Gastrocnemius medialis (tissue), 4 donors: ENCODE results near the gene INTS7. TPM values are rescaled to one million over a fixed set of nuclear protein-coding genes. Genes with fewer than 3 reads are reported as not detected.

ENCODE experiments used
- ATAC-seq, 2 donors: fragments of 150-250 bp; one replicate each; pipeline ENCODE4 v1.9.1; 2016
- DNase-seq, 2 donors: peaks; one replicate each; pipeline ENCODE4 v3.0.0-alpha.2; 2019
- H3K27ac ChIP-seq, 4 donors: fragments of 200-600 bp; sonication (generic); 1 replicate in 1 of 4; 2 replicates in 3 of 4; pipeline ENCODE4 v1.5.1; 2016 to 2018; ENCODE audit warnings: mild to moderate bottlenecking in 2 of 4, moderate library complexity in 1 of 4
- H3K27me3 ChIP-seq, 3 donors: fragments of 200-600 bp; sonication (generic) in 2 of 3; 1 replicate in 1 of 3; 2 replicates in 2 of 3; pipeline versions ENCODE4 v1.5.1 to v1.6.0; 2016 to 2019; ENCODE audit warnings: mild to moderate bottlenecking in 1 of 3, moderate library complexity in 1 of 3
- H3K36me3 ChIP-seq, 2 donors: fragments of 200-600 bp; sonication (generic) in 1 of 2; one replicate each; pipeline ENCODE4 v1.5.1; 2017 to 2018
- H3K4me1 ChIP-seq, 2 donors: fragments of 200-600 bp; sonication (generic) in 1 of 2; one replicate each; pipeline ENCODE4 v1.5.1; 2016 to 2017; ENCODE audit warnings: mild to moderate bottlenecking in 2 of 2
- H3K4me3 ChIP-seq, 4 donors: fragments of 200-600 bp; sonication (generic) in 3 of 4; 1 replicate in 1 of 4; 2 replicates in 3 of 4; pipeline ENCODE4 v1.5.1; 2016 to 2019; ENCODE audit warnings: mild to moderate bottlenecking in 2 of 4
- H3K9me3 ChIP-seq, 3 donors: fragments of 200-600 bp; sonication (generic) in 2 of 3; 1 replicate in 1 of 3; 2 replicates in 2 of 3; pipeline ENCODE4 v1.5.1; 2016 to 2019
- CTCF ChIP-seq, 5 experiments: fragments of 450-650 bp in 3 of 5; fragments of 200-600 bp in 2 of 5; sonication (generic) in 2 of 5; IDR thresholded peaks in 4 of 5; conservative IDR thresholded peaks in 1 of 5; 1 replicate in 4 of 5; 2 replicates in 1 of 5; pipeline ENCODE4 v1.5.1; 2016 to 2019; ENCODE audit warnings: antibody characterized with exemption in 5 of 5, mild to moderate bottlenecking in 3 of 5, moderate library complexity in 3 of 5
- POLR2A ChIP-seq, 2 donors: fragments of 450-650 bp; IDR thresholded peaks; one replicate each; pipeline ENCODE4 v1.6.1; 2017; ENCODE audit warnings: antibody characterized with exemption in 2 of 2, mild to moderate bottlenecking in 2 of 2, moderate library complexity in 2 of 2
- in situ Hi-C, 4 donors: fragments of 200-750 bp; cut with MboI; loops; one replicate each; pipeline versions ENCODE4 v1.15.0 to v1.8.0; 2017; ENCODE audit warnings: low sequenced_read_pairs in 4 of 4
- intact Hi-C: fragments of 100-400 bp; cut with DNase I; formaldehyde crosslinking; loops from one replicate; pipeline ENCODE4 v1.15.1; 2023; ENCODE audit warnings: low total_unique reads
- total RNA-seq, 4 donors: library from RNA; depleted of rRNA; stranded (reverse); fragments of >200 nt; gene quantifications; one replicate each; pipeline versions ENCODE4 v1.1.0 to v1.2.3, GENCODE V29; 2016

INTS7 gene
- total RNA-seq, 4 donors from 2014 or later = 4.0 to 8.0 (median 6.6) TPM

- Histone ChIP-seq H3K27ac (no peak overlapping the region), H3K4me3 (no peak overlapping the region), H3K36me3 (no peaks in the 10 kb centered on the region), H3K4me1 (no peaks in the 10 kb centered on the region), H3K27me3 (no peaks in the 10 kb centered on the region), H3K9me3 (no peaks in the 10 kb centered on the region)
- intact Hi-C loops = no loop called here
- DNase-seq (no peak), ATAC-seq (no peak)
- TF ChIP-seq CTCF (IDR thresholded peaks at IDR 0.05 in 4 of 5, conservative IDR thresholded peaks at IDR 0.05 in 1 of 5) = no peak
- TF ChIP-seq POLR2A (IDR thresholded peaks at IDR 0.05) = no peak
- in situ Hi-C loops = no loop called here
Measured at GRCh38 chr1:211895126-211895759, 140.1 kb downstream of the INTS7 start.

GRCh38 chr1:211894312-211894711 lies 141.0 kb downstream of the INTS7 start:
- no peak overlapping the region for H3K27ac ChIP-seq
- H3K9me3 ChIP-seq = no peaks in the 10 kb centered on the region
- no peak overlapping the region for H3K4me3 ChIP-seq
- H3K36me3 ChIP-seq = no peaks in the 10 kb centered on the region
- no peaks in the 10 kb centered on the region for H3K27me3 ChIP-seq
- H3K4me1 ChIP-seq = no peaks in the 10 kb centered on the region
- in situ Hi-C loops = no loop called here
- ATAC-seq (no peak), DNase-seq (no peak)
- intact Hi-C loops = no loop called here
- TF ChIP-seq CTCF (IDR thresholded peaks at IDR 0.05 in 4 of 5, conservative IDR thresholded peaks at IDR 0.05 in 1 of 5) (no peak), POLR2A (IDR thresholded peaks at IDR 0.05) (no peak)

GRCh38 chr1:211893260-211893659 lies 142.1 kb downstream of the INTS7 start:
- H3K4me3 ChIP-seq = no peak overlapping the region
- no peaks in the 10 kb centered on the region for H3K9me3 ChIP-seq
- no peak overlapping the region for H3K27ac ChIP-seq
- DNase-seq (no peak), ATAC-seq (no peak)
- intact Hi-C loops (no loop called here), in situ Hi-C loops (no loop called here)
- no peaks in the 10 kb centered on the region for H3K27me3 ChIP-seq
- H3K4me1 ChIP-seq = no peaks in the 10 kb centered on the region
- TF ChIP-seq CTCF (IDR thresholded peaks at IDR 0.05 in 4 of 5, conservative IDR thresholded peaks at IDR 0.05 in 1 of 5) = no peak
- no peak for TF ChIP-seq POLR2A (IDR thresholded peaks at IDR 0.05)
- H3K36me3 ChIP-seq = no peaks in the 10 kb centered on the region

GRCh38 chr1:211892577-211892976 lies 142.8 kb downstream of the INTS7 start:
- Histone ChIP-seq H3K4me1 (no peaks in the 10 kb centered on the region), H3K27ac (no peak overlapping the region), H3K27me3 (no peaks in the 10 kb centered on the region), H3K36me3 (no peaks in the 10 kb centered on the region), H3K9me3 (no peaks in the 10 kb centered on the region), H3K4me3 (no peak overlapping the region)
- no peak for DNase-seq
- intact Hi-C loops (no loop called here), in situ Hi-C loops (no loop called here)
- TF ChIP-seq POLR2A (IDR thresholded peaks at IDR 0.05) (no peak), CTCF (IDR thresholded peaks at IDR 0.05 in 4 of 5, conservative IDR thresholded peaks at IDR 0.05 in 1 of 5) (no peak)
- ATAC-seq = no peak

GRCh38 chr1:211891708-211892107 lies 143.6 kb downstream of the INTS7 start:
- in situ Hi-C loops (no loop called here), intact Hi-C loops (no loop called here)
- DNase-seq (no peak), ATAC-seq (no peak)
- no peak overlapping the region for H3K27ac ChIP-seq
- TF ChIP-seq CTCF (IDR thresholded peaks at IDR 0.05 in 4 of 5, conservative IDR thresholded peaks at IDR 0.05 in 1 of 5) (no peak), POLR2A (IDR thresholded peaks at IDR 0.05) (no peak)
- H3K27me3 ChIP-seq = no peaks in the 10 kb centered on the region
- no peaks in the 10 kb centered on the region for H3K4me1 ChIP-seq
- H3K36me3 ChIP-seq = no peaks in the 10 kb centered on the region
- no peak overlapping the region for H3K4me3 ChIP-seq
- H3K9me3 ChIP-seq = no peaks in the 10 kb centered on the region
